Measurements from ENCODE around the gene USP11. TPM values are rescaled to one million over a fixed set of nuclear protein-coding genes. Genes with fewer than 3 reads are reported as not detected.

USP11 gene
- total and polyA plus RNA-seq, 2 of the 4 experiments (the other 2 are of a cell fraction) = 33.5 to 59.7 TPM

GRCh38 chrX:47221756-47222155 lies 11.1 kb upstream of the USP11 start:
- TF ChIP-seq MAZ (IDR thresholded peaks at IDR 0.05; ENCODE audit: borderline replicate concordance, low read depth, low read length) = no peak
- no peak for TF ChIP-seq MXI1 (IDR thresholded peaks at IDR 0.05; ENCODE audit: borderline replicate concordance, low read depth, low read length)
- TF ChIP-seq BHLHE40 (IDR thresholded peaks at IDR 0.05; ENCODE audit: low read depth, low read length) = no peak
- TF ChIP-seq CEBPB (IDR thresholded peaks at IDR 0.05; ENCODE audit: low read depth, low read length) = no peak
- TF ChIP-seq ELK1 (IDR thresholded peaks at IDR 0.05; ENCODE audit: borderline replicate concordance, low read depth, low read length) = no peak
- TF ChIP-seq SMC3 (IDR thresholded peaks at IDR 0.05; ENCODE audit: low read depth, low read length) = no peak
- TF ChIP-seq CTCF (conservative IDR thresholded peaks at IDR 0.05; ENCODE audit: low read depth, low read length) = no peak
- TF ChIP-seq MAFK (IDR thresholded peaks at IDR 0.05; ENCODE audit: low read depth, low read length) = no peak
- TF ChIP-seq, protein P1, sequence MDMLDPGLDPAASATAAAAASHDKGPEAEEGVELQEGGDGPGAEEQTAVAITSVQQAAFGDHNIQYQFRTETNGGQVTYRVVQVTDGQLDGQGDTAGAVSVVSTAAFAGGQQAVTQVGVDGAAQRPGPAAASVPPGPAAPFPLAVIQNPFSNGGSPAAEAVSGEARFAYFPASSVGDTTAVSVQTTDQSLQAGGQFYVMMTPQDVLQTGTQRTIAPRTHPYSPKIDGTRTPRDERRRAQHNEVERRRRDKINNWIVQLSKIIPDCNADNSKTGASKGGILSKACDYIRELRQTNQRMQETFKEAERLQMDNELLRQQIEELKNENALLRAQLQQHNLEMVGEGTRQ (IDR thresholded peaks at IDR 0.05; ENCODE audit: low read depth, low read length) = no peak
- TF ChIP-seq NFE2L2 (IDR thresholded peaks at IDR 0.05; ENCODE audit: low read depth, low read length) = no peak
- no peak for TF ChIP-seq RCOR1 (IDR thresholded peaks at IDR 0.05; ENCODE audit: insufficient replicate concordance, low read length)
- no peak for TF ChIP-seq RFX5 (IDR thresholded peaks at IDR 0.05; ENCODE audit: low read depth, low read length)
- TF ChIP-seq CHD1 (IDR thresholded peaks at IDR 0.05; ENCODE audit: low read depth, low read length) = no peak
- TF ChIP-seq RAD21 (IDR thresholded peaks at IDR 0.05; ENCODE audit: low read length) = no peak
- no peak for TF ChIP-seq FOS (IDR thresholded peaks at IDR 0.05; ENCODE audit: low read depth, low read length)
- no peak for TF ChIP-seq POLR2A (IDR thresholded peaks at IDR 0.05; ENCODE audit: low read depth, low read length)
- no CpG with 5 or more reads among the region's 4 CpGs for WGBS, 2 experiments (ENCODE audit: extremely low coverage in 2 of 2, insufficient read length in 1 of 2)

More at GRCh38 chrX:47221756-47222155, 11.1 kb upstream of the USP11 start:
- Histone ChIP-seq H2BK5ac (ENCODE audit: low read depth, low read length, poor library complexity, severe bottlenecking) (no peak overlapping the region), H3K18ac (ENCODE audit: low read depth, low read length) (no peak overlapping the region), H3K9me1 (ENCODE audit: insufficient read depth, low read length) (peaks cover 24% of the 10 kb centered on the region), H2AFZ (replicated peaks; ENCODE audit: low read length, poor library complexity) (no peak overlapping the region), H3K4me1 (ENCODE audit: control insufficient read depth, insufficient read depth, low read length) (peaks cover 6% of the 10 kb centered on the region; the same call in 1 of the 2 replicates), H3K4ac (ENCODE audit: low read depth, low read length) (no peak overlapping the region), H4K20me1 (ENCODE audit: insufficient read depth, low read length) (peaks cover 65% of the 10 kb centered on the region), H2AK9ac (replicated peaks; ENCODE audit: low read depth, low read length, poor library complexity) (no peak overlapping the region), H2AK5ac (ENCODE audit: low read depth, low read length) (no peak overlapping the region), H2BK20ac (ENCODE audit: low read depth, low read length) (no peak overlapping the region), H3K9me3 (ENCODE audit: control insufficient read depth, insufficient read depth, low read length) (no peaks in the 10 kb centered on the region), H2BK15ac (ENCODE audit: low read depth, low read length) (no peak overlapping the region), H3K14ac (replicated peaks; ENCODE audit: low read depth, low read length) (no peak overlapping the region), H4K91ac (ENCODE audit: insufficient read depth, low read depth, low read length) (no peak overlapping the region), H3K4me2 (ENCODE audit: low read depth, low read length) (no peak overlapping the region), H3K23ac (ENCODE audit: low read depth, low read length) (no peak overlapping the region), H3K9ac (ENCODE audit: low read depth, low read length) (no peak overlapping the region), H3K36me3 (ENCODE audit: control insufficient read depth, insufficient read depth, low read length) (peaks cover 40% of the 10 kb centered on the region), H3K27me3 (ENCODE audit: control insufficient read depth, insufficient read depth, low read length) (peaks cover 3% of the 10 kb centered on the region; the same call in 1 of the 2 replicates), H2BK120ac (ENCODE audit: low read depth, low read length) (no peak overlapping the region), H3K27ac (ENCODE audit: insufficient read depth, low read length) (no peak overlapping the region), H4K8ac (ENCODE audit: low read depth in 2 of 2, low read length in 2 of 2) (no peak overlapping the region), H3K79me1 (ENCODE audit: low read depth in 1 of 2, low read length in 2 of 2) (peaks cover 0 to 29% of the 10 kb centered on the region in 2 experiments; a peak in 2 of 4 replicates), H3K56ac (ENCODE audit: extremely low read depth, insufficient read depth, low read length) (no peak overlapping the region), H4K5ac (ENCODE audit: low read depth, low read length) (no peak overlapping the region), H3K4me3 (ENCODE audit: insufficient read depth, low read depth, low read length) (no peak overlapping the region)
- ChIA-PET POLR2A (ENCODE audit: unreplicated experiment) (no interaction called here), CTCF (no interaction called here)
- dilution Hi-C loops (cut with HindIII; ENCODE audit: low sequenced_read_pairs, unreplicated experiment) = no loop called here
- no TSS peak for BruUV-seq (replicated peaks)
- in situ Hi-C loops (cut with MboI; ENCODE audit: low sequenced_read_pairs) = loop anchor here (25.0 kb wide), 1 partner anchor 416 kb away; the partner anchor contains the start of gene CFP
- no peak for ATAC-seq (ENCODE audit: low read depth)
- DNase-seq = no peak
- intact Hi-C loops (cut with micrococcal nuclease) = no loop called here

Measured in IMR-90 (cell line).